IMR-90 (cell line): ENCODE measurements around the gene STX16. TPM values are rescaled to one million over a fixed set of nuclear protein-coding genes. Genes with fewer than 3 reads are reported as not detected.

ENCODE experiments used
- ATAC-seq: fragments of 200-7000 bp; cut with Tn5 transposase; 2 replicates; pipeline ENCODE4 v1.9.1; 2020; ENCODE audit warnings: low read depth, mild to moderate bottlenecking, moderate library complexity
- BruUV-seq: library from RNA; stranded (reverse); fragments of 400-500 nt; replicated peaks from 2 replicates; lab custom pipeline; 2021; lab: Mats Ljungman, UMichigan
- CTCF ChIA-PET: fragments of 300-600 bp; formaldehyde crosslinking; extraction: SDS; loops from one replicate; lab custom pipeline; 2021; ENCODE audit warnings: antibody characterized with exemption; lab: Yijun Ruan, JAX
- POLR2A ChIA-PET: fragments of 300-600 bp; sonication (Branson Sonifier 250); formaldehyde crosslinking; loops from one replicate; lab custom pipeline; 2022; ENCODE audit warnings: antibody characterized with exemption; ENCODE audit not compliant: unreplicated experiment; lab: Charles Lee
- DNase-seq: peaks from one replicate; pipeline ENCODE4 v3.0.0; 2013
- H2AFZ ChIP-seq: replicated peaks from 2 replicates; pipeline ENCODE3; 2013; ENCODE audit warnings: low read length, mild to moderate bottlenecking; ENCODE audit not compliant: poor library complexity
- H2AK5ac ChIP-seq: 2 replicates; pipeline ENCODE4 v1.6.1; 2013; ENCODE audit warnings: low read depth, low read length, inconsistent platforms
- H2AK9ac ChIP-seq: replicated peaks from 2 replicates; pipeline ENCODE3; 2013; ENCODE audit warnings: mild to moderate bottlenecking, low read depth, low read length, moderate library complexity; ENCODE audit not compliant: poor library complexity
- H2BK120ac ChIP-seq: 2 replicates; pipeline ENCODE4 v1.6.1; 2013; ENCODE audit warnings: low read depth, low read length, inconsistent platforms
- H2BK15ac ChIP-seq: 3 replicates; pipeline ENCODE4 v1.6.1; 2013; ENCODE audit warnings: low read depth, low read length, inconsistent platforms
- H2BK20ac ChIP-seq: 2 replicates; pipeline ENCODE4 v1.6.1; 2013; ENCODE audit warnings: low read depth, mild to moderate bottlenecking, inconsistent platforms, low read length, moderate library complexity
- H2BK5ac ChIP-seq: 2 replicates; pipeline ENCODE4 v1.6.1; 2013; ENCODE audit warnings: mild to moderate bottlenecking, low read depth, low read length, inconsistent platforms; ENCODE audit not compliant: poor library complexity, severe bottlenecking
- H3K14ac ChIP-seq: replicated peaks from 2 replicates; pipeline ENCODE4 v1.6.1; 2013; ENCODE audit warnings: low read depth, low read length, inconsistent platforms
- H3K18ac ChIP-seq: 2 replicates; pipeline ENCODE4 v1.6.1; 2013; ENCODE audit warnings: low read depth, low read length, control low read depth
- H3K23ac ChIP-seq: 2 replicates; pipeline ENCODE4 v1.6.1; 2013; ENCODE audit warnings: low read depth, low read length, inconsistent platforms
- H3K27ac ChIP-seq: 2 replicates; pipeline ENCODE4 v1.5.1; 2013; ENCODE audit warnings: mild to moderate bottlenecking, control low read depth, low read length; ENCODE audit not compliant: insufficient read depth
- H3K27me3 ChIP-seq: 2 replicates; pipeline ENCODE4 v1.6.1; 2013; ENCODE audit warnings: low read length; ENCODE audit not compliant: control insufficient read depth, insufficient read depth
- H3K36me3 ChIP-seq: 2 replicates; pipeline ENCODE4 v1.6.1; 2013; ENCODE audit warnings: low read length, mixed read lengths; ENCODE audit not compliant: control insufficient read depth, insufficient read depth
- H3K4ac ChIP-seq: 2 replicates; pipeline ENCODE4 v1.6.1; 2013; ENCODE audit warnings: low read depth, low read length, inconsistent platforms
- H3K4me1 ChIP-seq: 2 replicates; pipeline ENCODE4 v1.6.1; 2013; ENCODE audit warnings: low read length, mixed read lengths; ENCODE audit not compliant: control insufficient read depth, insufficient read depth
- H3K4me2 ChIP-seq: 2 replicates; pipeline ENCODE4 v1.6.1; 2013; ENCODE audit warnings: low read depth, mild to moderate bottlenecking, control low read depth, low read length, moderate library complexity
- H3K4me3 ChIP-seq: 2 replicates; pipeline ENCODE4 v1.5.1; 2013; ENCODE audit warnings: low read depth, mild to moderate bottlenecking, control low read depth, low read length, moderate library complexity; ENCODE audit not compliant: insufficient read depth
- H3K56ac ChIP-seq: 2 replicates; pipeline ENCODE4 v1.6.1; 2013; ENCODE audit warnings: low read length, inconsistent platforms; ENCODE audit not compliant: insufficient read depth; ENCODE audit errors: extremely low read depth
- H3K79me1 ChIP-seq, 2 experiments: 2 replicates each; pipeline ENCODE4 v1.6.1; 2013; ENCODE audit warnings: low read length in 2 of 2, inconsistent platforms in 1 of 2, low read depth in 1 of 2
- H3K9ac ChIP-seq: 2 replicates; pipeline ENCODE4 v1.6.1; 2013; ENCODE audit warnings: low read depth, low read length, control low read depth
- H3K9me1 ChIP-seq: 2 replicates; pipeline ENCODE4 v1.6.1; 2013; ENCODE audit warnings: low read length, inconsistent platforms; ENCODE audit not compliant: insufficient read depth
- H3K9me3 ChIP-seq: 2 replicates; pipeline ENCODE4 v1.6.1; 2013; ENCODE audit warnings: low read length; ENCODE audit not compliant: control insufficient read depth, insufficient read depth
- H4K20me1 ChIP-seq: 2 replicates; pipeline ENCODE4 v1.6.1; 2013; ENCODE audit warnings: low read length, inconsistent platforms; ENCODE audit not compliant: insufficient read depth
- H4K5ac ChIP-seq: 2 replicates; pipeline ENCODE4 v1.6.1; 2013; ENCODE audit warnings: mild to moderate bottlenecking, low read depth, low read length, control low read depth
- H4K8ac ChIP-seq, 2 experiments: 2 replicates each; pipeline ENCODE4 v1.6.1; 2013; ENCODE audit warnings: low read depth in 2 of 2, low read length in 2 of 2, control low read depth in 1 of 2, inconsistent platforms in 1 of 2
- H4K91ac ChIP-seq: 2 replicates; pipeline ENCODE4 v1.6.1; 2013; ENCODE audit warnings: low read depth, low read length, inconsistent platforms; ENCODE audit not compliant: insufficient read depth
- CTCF ChIP-seq: conservative IDR thresholded peaks from 2 replicates; pipeline ENCODE4 v1.5.1; 2012; ENCODE audit warnings: mild to moderate bottlenecking, low read depth, low read length, improper control_type of control experiment
- ELK1 ChIP-seq: fragments of 150-350 bp; IDR thresholded peaks from 2 replicates; pipeline ENCODE4 v1.6.1; 2016; ENCODE audit warnings: low read depth, mild to moderate bottlenecking, low read length, moderate library complexity, borderline replicate concordance
- FOS ChIP-seq: fragments of 150-350 bp; IDR thresholded peaks from 2 replicates; pipeline ENCODE4 v1.6.1; 2016; ENCODE audit warnings: low read depth, low read length
- MAZ ChIP-seq: IDR thresholded peaks from 2 replicates; pipeline ENCODE4 v1.6.1; 2012; ENCODE audit warnings: low read depth, mild to moderate bottlenecking, low read length, improper control_type of control experiment, moderate library complexity, borderline replicate concordance
- NFE2L2 ChIP-seq: fragments of 150-350 bp; IDR thresholded peaks from 2 replicates; pipeline ENCODE4 v1.6.1; 2016; ENCODE audit warnings: low read depth, mild to moderate bottlenecking, low read length
- POLR2A ChIP-seq: IDR thresholded peaks from 2 replicates; pipeline ENCODE4 v1.6.1; 2012; ENCODE audit warnings: mild to moderate bottlenecking, low read depth, low read length
- RAD21 ChIP-seq: IDR thresholded peaks from 2 replicates; pipeline ENCODE4 v1.6.1; 2012; ENCODE audit warnings: low read length, improper control_type of control experiment
- RCOR1 ChIP-seq: IDR thresholded peaks from 2 replicates; pipeline ENCODE4 v1.6.1; 2012; ENCODE audit warnings: mild to moderate bottlenecking, low read length, improper control_type of control experiment; ENCODE audit not compliant: insufficient replicate concordance
- RFX5 ChIP-seq: IDR thresholded peaks from 2 replicates; pipeline ENCODE4 v1.8.0; 2012; ENCODE audit warnings: low read depth, mild to moderate bottlenecking, low read length, moderate library complexity
- SMC3 ChIP-seq: fragments of 150-350 bp; IDR thresholded peaks from 2 replicates; pipeline ENCODE4 v1.6.1; 2016; ENCODE audit warnings: low read depth, mild to moderate bottlenecking, antibody characterized with exemption, low read length, moderate library complexity
- WGBS, 2 experiments: methylation state at CpG; one replicate each; pipeline versions ENCODE4 v1.1.5 to v1.1.7; 2013; ENCODE audit warnings: missing lambda C conversion rate in 2 of 2; ENCODE audit not compliant: insufficient read length in 1 of 2; ENCODE audit errors: extremely low coverage in 2 of 2; 5-methylcytosine and 5-hydroxymethylcytosine counted together
- dilution Hi-C: fragments of 300-500 bp; cut with HindIII; formaldehyde crosslinking; loops from one replicate; pipeline ENCODE4 v1.14.3; 2018; ENCODE audit warnings: low sequenced_read_pairs; ENCODE audit not compliant: unreplicated experiment
- in situ Hi-C: fragments of 300-500 bp; cut with MboI; formaldehyde crosslinking; loops from 3 replicates; pipeline ENCODE4 v1.14.3; 2019; ENCODE audit warnings: low sequenced_read_pairs, inconsistent platforms, mixed read lengths
- intact Hi-C: fragments of 100-400 bp; cut with micrococcal nuclease; formaldehyde crosslinking; loops from 2 replicates; pipeline ENCODE4 v1.10.0; 2022
- polyA plus RNA-seq, 3 experiments: library from polyadenylated mRNA; depleted of rRNA; stranded (reverse); fragments of >200 nt; gene quantifications; 2 replicates each; pipeline ENCODE4 v1.2.3, GENCODE V29; 2012; ENCODE audit warnings: low replicate concordance in 1 of 3
- total RNA-seq: library from RNA; depleted of rRNA; stranded (reverse); fragments of >200 nt; gene quantifications from 2 replicates; pipeline ENCODE4 v1.2.3, GENCODE V29; 2012

The STX16 gene
- total and polyA plus RNA-seq, 2 of the 4 experiments (the other 2 are of a cell fraction): 26.9 to 58.2 TPM

GRCh38 chr20:58718729-58719128, 67.6 kb downstream of the STX16 start:
- no TSS peak for BruUV-seq
- WGBS, 2 experiments: no CpG with 5 or more reads among the region's 10 CpGs
- Histone ChIP-seq H2BK20ac (no peak overlapping the region), H3K18ac (no peak overlapping the region), H3K27me3 (peaks cover 36% of the 10 kb centered on the region), H3K36me3 (no peaks in the 10 kb centered on the region), H4K8ac (no peak overlapping the region), H3K4me2 (no peak overlapping the region), H4K20me1 (no peaks in the 10 kb centered on the region), H3K14ac (no peak overlapping the region), H2BK15ac (no peak overlapping the region), H3K4me3 (no peak overlapping the region), H3K9me3 (no peaks in the 10 kb centered on the region), H3K9ac (no peak overlapping the region), H3K4ac (no peak overlapping the region), H3K56ac (no peak overlapping the region), H2BK5ac (no peak overlapping the region), H2AK5ac (no peak overlapping the region), H3K4me1 (no peaks in the 10 kb centered on the region), H4K91ac (no peak overlapping the region), H2BK120ac (no peak overlapping the region), H3K9me1 (no peaks in the 10 kb centered on the region), H2AK9ac (no peak overlapping the region), H2AFZ (no peak overlapping the region), H3K23ac (no peak overlapping the region), H3K79me1 (no peaks in the 10 kb centered on the region), H4K5ac (no peak overlapping the region), H3K27ac (no peak overlapping the region)
- ChIA-PET POLR2A (no interaction called here), CTCF (no interaction called here)
- intact Hi-C loops: no loop called here
- TF ChIP-seq NFE2L2: no peak
- no peak for TF ChIP-seq FOS
- TF ChIP-seq ELK1: no peak
- TF ChIP-seq SMC3: no peak
- no peak for TF ChIP-seq RAD21
- TF ChIP-seq MAZ: no peak
- TF ChIP-seq CTCF: no peak
- TF ChIP-seq POLR2A: no peak
- no peak for TF ChIP-seq RCOR1
- no peak for TF ChIP-seq RFX5
- ATAC-seq (no peak), DNase-seq (no peak)
- in situ Hi-C loops: no loop called here
- dilution Hi-C loops: no loop called here
